Right ventricle myocardium superior (tissue), 1 donor: ENCODE measurements around the gene KIF22. TPM values are rescaled to one million over a fixed set of nuclear protein-coding genes. Genes with fewer than 3 reads are reported as not detected.
"Not testable (repeated sequence)": the region's sequence is repeated elsewhere in the genome, so short reads cannot be mapped to it uniquely, and the experiment has no call there.

Source experiments
- ATAC-seq: fragments of 200-7000 bp; cut with Tn5 transposase; one replicate; pipeline ENCODE4 v1.9.1; 2020; ENCODE audit warnings: mild to moderate bottlenecking; ENCODE audit not compliant: poor library complexity
- DNase-seq: peaks from one replicate; pipeline ENCODE4 v3.0.0-alpha.2; 2020
- intact Hi-C: fragments of 100-400 bp; cut with DNase I; formaldehyde crosslinking; loops from one replicate; pipeline ENCODE4 v1.11.2; 2022
- long read RNA-seq: library from polyadenylated mRNA; unstranded; transcript quantifications from one replicate; pipeline ENCODE4 v2.0.0, GENCODE V29; 2021
- total RNA-seq: library from RNA; stranded (reverse); fragmentation: NEBNext Ultra II Directional; extraction: Animal tissue kit (Norgen Biotek cat#: 25700); gene quantifications from one replicate; pipeline ENCODE4 v1.2.1, GENCODE V29; 2021
- donor health status: DM: no; HTN: yes; CAD: no; lungs with severe emphysema.

The KIF22 gene
- total RNA-seq, result 59.8 TPM
- long read RNA-seq, transcript KIF22-201 (14 exons, 2,113 nt), result major isoform, 19 of 150 reads
- long read RNA-seq, partial matches to known transcripts, result 122 of 150 reads
- long read RNA-seq, other reads (novel, unspliced or antisense), result 9 of 150 reads

DNA sequence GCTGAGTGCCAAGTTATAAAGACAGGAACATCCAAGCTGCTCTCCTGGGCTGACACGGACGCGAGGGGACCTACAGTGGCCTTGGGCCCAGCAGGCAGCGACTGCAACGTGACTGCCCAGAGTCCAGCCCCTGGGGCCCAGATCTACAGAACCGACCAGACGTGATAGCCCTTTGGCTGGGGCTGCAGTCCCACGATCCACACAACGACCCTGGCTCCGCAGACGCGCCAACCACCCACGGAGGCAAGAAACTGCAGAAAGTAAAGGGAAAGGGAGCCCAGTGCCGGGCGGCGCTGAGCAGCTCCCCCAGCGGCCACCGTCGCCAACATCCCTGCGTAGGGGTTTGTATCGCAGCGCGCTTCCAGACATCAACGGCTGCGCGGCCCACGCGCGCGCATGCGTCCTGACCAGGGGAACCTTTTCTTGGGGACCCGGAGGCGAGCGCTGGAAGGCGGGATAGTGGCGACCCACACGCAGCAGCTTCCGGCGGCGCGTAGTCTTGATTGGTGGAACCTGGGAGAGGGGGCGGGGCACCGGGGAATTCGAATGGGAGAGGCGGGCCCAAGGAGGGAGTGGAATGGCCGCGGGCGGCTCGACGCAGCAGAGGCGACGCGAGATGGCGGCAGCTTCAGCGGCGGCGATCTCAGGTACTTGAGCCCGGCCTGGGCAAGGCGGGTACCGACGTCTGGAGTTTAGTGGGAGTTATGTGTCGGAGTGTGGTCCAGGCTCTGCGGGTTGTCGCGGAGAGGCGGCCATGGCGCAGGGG, at the start of gene KIF22:
Gene KIF22, plus strand, starts transcription at position 569 of the 766 bp plus-strand sequence. Its CDS starts 9 bp downstream, at position 578.
- intact Hi-C loops, result no loop called here
- DNase-seq (peak; percentile 100), ATAC-seq (peak; percentile 100)

DNA sequence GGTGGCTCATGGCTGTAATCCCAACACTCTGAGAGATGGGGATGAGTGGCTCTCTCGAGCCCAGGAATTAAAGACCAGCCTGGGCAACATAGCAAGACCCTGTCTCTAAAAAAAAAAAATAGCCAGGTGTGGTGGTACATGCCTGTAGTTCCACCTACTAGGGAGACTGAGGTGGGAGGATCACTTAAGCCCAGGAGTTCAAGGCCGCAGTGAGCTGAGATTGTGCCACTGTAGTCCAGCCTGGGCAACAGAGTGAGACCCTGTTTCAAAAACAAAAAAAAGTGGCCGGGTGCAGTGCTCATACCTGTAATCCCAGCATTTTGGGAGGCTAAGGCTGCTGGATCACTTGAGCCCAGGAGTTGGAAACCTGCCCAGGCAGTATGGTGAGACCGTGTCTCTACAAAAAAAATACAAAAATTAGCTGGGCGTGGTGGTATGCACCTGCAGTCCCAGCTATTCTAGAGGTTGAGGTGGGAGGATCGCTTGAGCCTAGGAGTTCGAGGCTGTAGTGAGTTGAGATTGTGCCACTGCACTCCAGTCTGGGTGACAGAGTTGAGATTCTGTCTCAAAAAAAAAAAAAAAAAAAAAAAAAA, 47.8 kb upstream of the KIF22 start:
- DNase-seq (no peak), ATAC-seq (no peak)
- intact Hi-C loops, result no loop called here

DNA sequence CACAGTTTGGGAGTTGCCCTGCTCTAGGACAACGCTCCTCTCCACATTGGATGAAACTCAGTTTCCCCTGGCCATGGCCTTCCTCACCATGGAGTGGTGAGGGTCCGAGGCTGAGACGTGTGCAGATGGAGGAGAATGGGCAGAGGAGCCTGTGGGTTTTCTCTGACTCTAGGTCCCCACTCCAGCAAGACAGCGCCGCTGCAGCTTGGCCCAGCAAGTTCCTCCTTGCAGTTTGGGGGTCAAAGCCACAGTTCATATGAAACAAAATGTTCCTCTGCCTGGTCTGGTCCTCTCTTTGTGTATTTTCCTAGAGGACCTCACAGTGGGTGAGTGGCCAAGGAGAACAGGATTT, 47.1 kb upstream of the KIF22 start:
- ATAC-seq, result no peak
- intact Hi-C loops, result no loop called here
- no peak for DNase-seq

DNA sequence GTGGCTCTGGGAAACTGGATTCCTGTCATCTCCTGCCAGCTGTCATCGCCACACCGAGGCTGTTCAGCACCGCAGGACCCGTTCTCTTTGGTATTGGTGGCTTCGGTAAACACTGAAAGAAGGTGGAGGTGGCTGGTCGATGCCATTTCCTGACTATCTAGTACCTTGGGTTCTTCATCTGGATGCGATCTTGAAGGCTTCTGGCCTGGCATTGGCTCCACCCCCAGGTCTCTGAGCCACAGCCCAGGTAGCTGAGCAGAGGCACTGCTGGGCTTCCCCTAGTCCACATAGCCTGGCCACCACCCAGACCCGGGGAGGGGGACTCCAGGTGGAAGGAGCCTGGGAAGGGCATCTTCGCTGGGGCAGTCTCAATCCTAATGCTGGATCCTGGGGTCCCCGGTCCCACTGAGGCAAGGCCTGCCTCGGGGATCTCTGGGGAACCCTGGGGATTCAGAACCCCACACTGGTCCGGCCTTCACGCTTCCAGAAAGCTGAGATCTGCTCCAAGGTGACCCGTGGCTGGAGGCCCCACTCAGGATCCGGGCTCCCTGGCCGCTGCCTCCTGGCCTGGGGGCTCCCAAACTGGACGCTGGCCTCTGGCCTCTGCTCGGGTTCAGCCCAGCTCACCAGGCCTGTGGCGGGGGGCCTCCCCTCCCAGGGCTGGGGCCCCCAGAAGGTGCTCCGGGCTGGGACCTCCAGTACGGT, 46.6 kb upstream of the KIF22 start:
- no peak for ATAC-seq
- intact Hi-C loops, result no loop called here
- no peak for DNase-seq

DNA sequence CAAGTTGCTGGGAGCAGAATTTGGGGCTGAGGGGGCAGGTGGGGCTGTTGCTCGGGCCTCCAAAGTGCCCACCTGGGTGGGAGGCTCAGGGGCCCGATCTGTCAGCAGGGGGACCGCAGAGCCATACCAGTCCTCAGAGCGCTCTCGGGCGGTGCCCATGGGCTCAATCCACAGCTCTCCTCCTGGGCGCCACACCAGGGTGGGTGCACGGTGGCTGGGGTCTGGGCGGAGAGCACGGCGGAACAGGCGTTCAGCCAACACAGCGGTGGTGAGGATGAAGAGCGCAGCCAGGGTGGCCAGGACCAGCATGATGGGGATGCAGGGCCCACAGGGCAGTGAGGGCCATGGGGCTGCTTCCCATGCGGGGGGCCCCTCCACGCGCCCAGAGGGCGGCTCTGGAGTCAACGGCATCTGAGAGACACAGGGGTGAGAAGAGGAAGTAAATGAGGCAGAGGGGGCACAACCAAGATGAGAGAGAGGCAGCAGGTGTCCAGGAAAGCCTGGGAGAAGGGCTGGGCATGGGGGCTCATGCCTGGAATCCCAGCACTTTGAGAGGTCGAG, 45.9 kb upstream of the KIF22 start:
- ATAC-seq, result no peak
- intact Hi-C loops, result no loop called here
- DNase-seq, result no peak

DNA sequence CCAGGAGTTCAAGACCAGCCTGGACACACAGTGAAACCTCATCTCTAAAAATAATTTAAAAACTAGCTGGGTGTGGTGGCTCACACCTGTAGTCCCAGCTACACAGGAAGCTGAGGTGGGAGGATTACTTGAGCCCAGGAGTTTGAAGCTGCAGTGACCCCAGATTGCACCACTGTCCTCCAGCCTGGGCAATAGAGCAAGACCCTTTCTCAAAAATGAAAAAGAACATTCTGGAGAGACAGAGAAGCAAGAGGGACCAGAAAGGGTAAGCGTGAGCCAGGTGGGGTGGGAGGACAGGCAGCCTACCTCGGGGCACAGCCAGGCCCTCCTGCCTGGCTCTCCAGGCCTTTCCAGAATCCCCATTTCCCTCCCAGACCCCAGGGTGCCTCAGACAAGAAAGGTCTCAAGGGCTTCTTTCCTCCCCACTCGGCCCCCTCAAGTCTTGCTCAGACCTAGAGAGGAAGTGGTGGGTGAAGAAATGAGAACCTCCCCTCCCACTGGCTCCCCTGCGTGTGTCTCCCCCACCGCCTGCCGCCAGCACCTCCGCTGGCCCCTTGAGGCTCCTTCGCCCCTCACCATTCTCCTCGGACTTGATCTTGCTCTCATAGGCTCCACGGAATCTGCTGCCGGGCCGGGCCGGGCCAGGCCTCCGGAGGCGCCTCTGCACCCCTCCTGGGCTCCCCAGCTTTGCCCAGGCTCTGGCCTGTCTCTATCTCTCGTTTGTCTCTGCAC, 45.3 kb upstream of the KIF22 start:
- intact Hi-C loops, result no loop called here
- DNase-seq (no peak), ATAC-seq (peak; percentile 52)

DNA sequence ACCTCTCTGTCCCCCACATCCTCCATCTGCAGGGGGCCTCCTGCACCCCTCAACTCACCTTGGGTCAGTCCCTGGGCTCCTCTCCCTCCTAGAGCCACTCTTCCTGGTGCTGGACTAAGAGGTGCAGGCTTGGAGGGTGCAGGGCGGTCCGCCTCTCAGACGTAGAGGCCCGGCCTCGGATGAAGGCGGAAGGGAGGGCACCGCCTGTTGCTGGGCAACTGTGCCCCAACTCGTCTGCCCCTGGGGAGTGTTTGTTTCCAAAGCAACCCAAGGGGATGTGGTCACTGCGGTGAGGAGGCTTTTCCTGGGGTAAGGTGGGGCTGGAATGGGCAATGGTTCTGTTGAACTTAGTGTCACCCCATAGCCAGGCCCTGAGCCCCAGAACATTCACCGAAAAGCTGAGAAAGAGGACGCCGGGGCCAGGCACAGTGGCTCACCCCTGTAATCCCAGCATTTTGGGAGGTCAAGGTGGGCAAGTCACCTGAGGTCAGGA, 44.7 kb upstream of the KIF22 start, which contains the start of gene C16orf54:
Gene C16orf54, minus strand, starts transcription at position 138 of the 493 bp plus-strand sequence. CDS start 1,039 bp downstream, outside the sequence.
- ATAC-seq, result peak; percentile 86
- intact Hi-C loops, result no loop called here
- DNase-seq, result peak; percentile 90

DNA sequence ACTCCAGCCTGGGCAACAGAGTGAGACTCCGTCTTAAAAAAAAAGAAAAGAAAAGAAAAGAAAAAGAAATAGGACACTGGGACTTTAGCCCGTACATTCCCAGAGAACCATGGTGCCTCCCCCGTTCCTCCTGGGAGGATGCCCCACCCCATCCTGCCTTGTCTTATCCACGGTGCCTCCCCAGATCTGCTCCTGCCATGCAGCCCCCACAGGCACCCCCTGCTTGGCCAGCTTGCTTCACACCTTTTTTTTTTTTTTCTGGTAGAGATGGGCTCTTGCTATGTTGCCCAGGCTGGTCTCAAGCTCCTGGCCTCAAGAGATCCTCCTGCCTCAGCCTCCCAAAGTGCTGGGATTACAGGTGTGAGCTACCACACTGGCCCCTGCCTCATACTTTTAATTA, 44.0 kb upstream of the KIF22 start:
- intact Hi-C loops, DNase-seq, ATAC-seq: not testable (repeated sequence)

DNA sequence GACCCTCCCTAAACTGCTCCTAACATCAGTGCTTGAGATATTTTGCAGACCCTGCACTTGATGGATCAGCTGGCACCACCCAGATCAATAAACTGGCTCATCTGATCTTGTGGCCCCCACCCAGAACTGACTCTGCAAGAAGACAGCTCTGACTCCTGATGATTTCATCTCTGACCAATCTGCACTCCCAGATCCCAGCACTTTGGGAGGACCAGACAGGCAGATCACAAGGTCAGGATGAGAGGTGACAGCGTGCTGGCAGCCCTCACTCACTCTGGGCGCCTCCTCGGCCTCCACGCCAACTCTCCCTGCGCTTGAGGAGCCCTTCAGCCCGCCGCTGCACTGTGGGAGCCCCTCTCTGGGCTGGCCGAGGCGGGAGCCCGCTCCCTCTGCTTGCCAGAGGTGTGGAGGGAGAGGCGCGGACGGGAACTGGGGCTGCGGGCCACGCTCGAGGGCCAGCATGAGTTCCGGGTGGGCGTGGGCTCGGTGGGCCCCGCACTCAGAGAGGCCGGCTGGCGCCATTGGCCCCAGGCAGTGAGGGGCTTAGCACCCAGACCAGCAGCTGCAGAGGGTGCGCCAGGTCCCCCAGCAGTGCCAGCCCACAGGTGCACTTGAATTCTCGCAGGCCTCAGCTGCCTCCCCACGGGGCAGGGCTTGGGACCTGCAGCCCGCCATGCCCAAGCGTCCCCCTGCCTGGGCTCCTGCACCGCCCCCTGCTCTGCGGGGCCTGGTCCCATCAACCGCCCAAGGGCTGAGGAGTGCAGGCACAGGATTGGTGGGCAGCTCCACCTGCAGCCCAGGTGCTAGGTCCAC, 42.4 kb upstream of the KIF22 start:
- no peak for DNase-seq
- intact Hi-C loops, result no loop called here
- no peak for ATAC-seq

DNA sequence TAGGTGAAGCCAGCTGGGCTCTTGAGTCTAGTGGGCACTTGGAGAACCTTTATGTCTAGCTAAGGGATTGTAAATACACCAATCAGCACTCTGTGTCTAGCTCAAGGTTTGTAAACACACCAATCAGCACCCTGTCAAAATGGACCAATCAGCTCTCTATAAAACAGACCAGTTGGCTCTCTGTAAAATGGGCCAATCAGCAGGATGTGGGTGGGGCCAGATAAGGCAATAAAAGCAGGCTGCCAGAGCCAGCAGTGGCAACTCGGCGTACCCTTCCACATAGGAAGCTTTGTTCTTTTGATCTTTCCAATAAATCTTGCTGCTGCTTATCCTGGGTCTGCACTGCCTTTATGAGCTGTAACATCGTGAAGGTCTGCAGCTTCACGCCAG, 41.8 kb upstream of the KIF22 start:
- ATAC-seq, DNase-seq: not testable (repeated sequence)

DNA sequence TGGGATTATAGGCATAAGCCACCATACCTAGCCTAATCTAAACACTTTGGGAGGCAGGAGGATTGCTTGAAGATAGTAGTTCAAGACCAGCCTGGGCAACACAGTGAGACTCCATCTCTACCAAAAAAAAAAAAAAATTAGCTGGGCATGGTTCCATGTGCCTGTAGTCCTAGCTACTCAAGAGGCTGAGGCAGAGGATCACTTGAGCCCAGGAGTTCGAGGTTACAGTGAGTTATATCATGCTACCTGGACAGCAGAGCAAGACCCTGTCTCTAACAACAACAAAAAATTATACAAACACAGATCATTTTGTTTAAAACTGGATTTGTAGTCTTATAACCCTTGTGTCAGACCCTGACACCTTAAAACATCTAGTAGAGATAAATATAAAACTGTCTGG, 37.0 kb upstream of the KIF22 start:
- DNase-seq, result no peak
- intact Hi-C loops, result no loop called here
- ATAC-seq, result no peak

More for the DNA sequence above, 41.8 kb upstream of the KIF22 start:
- intact Hi-C loops, result not testable (repeated sequence)

DNA sequence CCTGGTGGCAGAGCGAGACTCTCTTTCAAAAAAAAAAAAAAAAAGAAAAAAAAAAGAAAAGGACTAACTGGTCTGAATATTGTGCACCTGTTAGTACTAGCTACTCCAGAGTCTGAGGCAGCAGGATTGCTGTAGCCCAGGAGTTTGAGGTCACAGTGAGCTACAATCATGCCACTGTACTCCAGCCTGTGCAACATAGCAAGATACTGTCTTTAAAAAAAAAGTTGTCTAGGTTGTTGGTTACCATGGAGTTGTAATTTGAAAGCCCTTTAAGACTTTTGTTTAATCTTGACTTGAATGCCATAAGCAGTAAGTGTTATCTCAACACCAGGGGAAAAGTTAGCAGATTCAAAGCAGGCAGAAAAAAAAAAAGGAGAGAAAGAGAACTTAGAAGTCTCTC, 33.9 kb upstream of the KIF22 start:
- ATAC-seq, result no peak
- no peak for DNase-seq

DNA sequence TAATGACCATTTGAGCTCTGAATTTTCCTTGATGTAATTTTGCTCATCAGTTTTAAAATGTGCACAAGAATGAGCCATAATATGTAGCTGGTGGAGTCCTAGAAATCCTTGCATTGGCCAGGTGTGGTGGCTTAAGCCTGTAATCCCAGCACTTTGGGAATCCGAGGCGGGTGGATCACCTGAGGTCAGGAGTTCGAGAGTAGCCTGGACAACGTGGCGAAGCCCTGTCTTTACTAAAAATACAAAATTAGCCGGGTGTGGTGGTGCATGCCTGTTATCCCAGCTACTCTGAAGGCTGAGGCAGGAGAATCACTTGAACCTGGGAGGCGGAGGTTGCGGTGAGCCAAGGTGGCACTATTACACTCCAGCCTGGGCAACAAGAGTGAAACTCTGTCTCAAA, 33.5 kb upstream of the KIF22 start:
- DNase-seq, ATAC-seq, intact Hi-C loops: not testable (repeated sequence)

More for the DNA sequence above, 33.9 kb upstream of the KIF22 start:
- intact Hi-C loops, result no loop called here

DNA sequence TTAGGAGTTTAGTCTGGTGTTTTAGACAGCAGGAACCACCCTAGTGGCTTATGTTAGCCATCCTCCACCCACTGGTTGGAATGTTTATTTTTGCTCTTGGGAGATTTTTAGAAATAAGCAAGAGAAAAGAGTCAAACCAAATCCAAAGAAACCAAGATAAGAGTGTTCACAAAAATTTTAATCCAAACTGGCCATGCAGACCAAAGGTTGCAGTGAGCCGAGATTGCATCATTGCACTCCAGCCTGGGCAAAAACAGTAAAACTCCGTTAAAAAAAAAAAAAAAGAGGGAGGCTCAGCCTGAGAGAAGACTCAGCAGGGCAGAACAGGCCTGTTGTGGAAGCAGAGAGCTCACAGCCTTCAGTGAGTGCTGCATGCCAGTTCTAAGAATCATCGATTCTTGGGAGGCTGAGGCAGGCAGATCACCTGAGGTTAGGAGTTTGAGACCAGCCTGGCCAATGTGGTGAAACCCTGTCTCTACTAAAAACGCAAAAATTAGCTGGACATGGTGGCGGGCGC, 32.5 kb upstream of the KIF22 start:
- intact Hi-C loops, result no loop called here
- ATAC-seq, result peak; percentile 72
- no peak for DNase-seq

DNA sequence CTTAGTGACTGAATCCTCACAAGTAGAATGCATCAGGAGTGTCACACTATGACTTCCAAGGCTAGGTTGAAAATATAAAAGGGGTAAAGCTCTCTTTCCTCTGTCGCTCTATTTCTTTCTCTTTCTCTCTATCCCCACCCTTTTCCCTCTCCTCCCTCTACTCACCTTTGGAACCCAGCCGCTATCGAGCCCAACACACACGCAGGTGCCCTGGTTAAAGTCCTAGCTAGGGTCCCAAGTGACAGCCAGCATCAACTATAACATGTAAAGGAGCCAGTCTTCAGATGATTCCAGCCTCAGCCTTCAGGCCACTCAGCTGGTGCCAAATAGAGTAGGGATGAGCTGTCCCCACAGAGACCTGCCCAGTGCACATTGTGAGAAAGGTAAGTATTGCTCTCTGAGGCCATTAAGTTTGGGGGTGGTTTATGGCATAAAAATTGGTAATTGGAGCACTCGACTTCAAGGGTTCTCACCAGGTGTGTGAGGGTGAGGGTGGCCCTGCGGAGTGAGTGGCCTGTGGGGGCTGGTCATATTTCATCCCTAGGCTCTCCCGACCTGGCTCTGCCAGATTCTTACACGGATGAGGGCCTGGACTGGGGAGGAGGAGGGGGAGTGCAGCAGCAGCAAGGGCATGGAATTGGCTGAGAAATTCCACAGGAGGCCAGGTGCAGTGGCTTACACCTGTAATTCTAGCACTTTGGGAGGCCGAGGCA, 29.8 kb upstream of the KIF22 start:
- DNase-seq, result no peak
- intact Hi-C loops, result no loop called here
- ATAC-seq, result no peak

DNA sequence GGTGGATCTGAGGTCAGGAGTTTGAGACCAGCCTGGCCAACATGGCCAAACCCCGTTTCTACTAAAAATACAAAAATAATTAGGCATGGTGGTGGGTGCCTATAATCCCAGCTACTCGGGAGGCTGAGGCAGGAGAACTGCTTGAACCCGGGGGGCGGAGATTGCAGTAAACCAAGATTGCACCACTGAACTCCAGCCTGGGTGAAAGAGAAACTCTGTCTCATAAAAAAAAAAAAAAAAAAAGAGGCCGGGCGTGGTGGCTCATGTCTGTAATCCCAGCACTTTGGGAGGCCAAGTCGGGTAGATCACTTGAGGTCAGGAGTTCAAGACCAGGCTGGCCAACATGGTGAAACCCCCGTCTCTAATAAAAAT, 29.3 kb upstream of the KIF22 start:
- ATAC-seq, intact Hi-C loops, DNase-seq: not testable (repeated sequence)

DNA sequence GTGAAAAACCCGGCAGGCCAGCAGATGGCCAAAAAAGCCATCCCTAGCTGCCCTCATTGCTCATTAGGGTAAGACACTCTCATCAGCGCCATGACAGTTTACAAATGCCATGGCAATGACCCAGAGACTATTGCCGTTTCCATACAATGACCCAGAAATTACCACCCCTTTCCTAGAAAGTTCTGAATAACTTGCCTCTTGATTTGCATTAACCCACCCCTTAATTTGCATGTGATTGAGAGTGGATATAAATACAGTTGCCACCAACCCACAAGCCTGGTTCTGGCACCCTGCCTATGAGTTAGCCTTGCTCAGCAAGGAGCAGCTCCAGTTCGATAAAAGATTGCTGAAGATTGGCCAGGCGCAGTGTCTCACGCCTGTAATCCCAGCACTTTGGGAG, 28.7 kb upstream of the KIF22 start:
- intact Hi-C loops, result no loop called here
- DNase-seq (no peak), ATAC-seq (no peak)
